Kidney (tissue), 14 donors: Measurements from ENCODE around the gene ZC3H12A. TPM values are rescaled to one million over a fixed set of nuclear protein-coding genes. Genes with fewer than 3 reads are reported as not detected.

Experiments
- DNase-seq, 5 donors: peaks; one replicate each; pipeline ENCODE4 v3.0.0-alpha.2; 2013 to 2020
- FAIRE-seq: peaks from 2 replicates; lab custom pipeline; 2012; peaks lifted over from hg19 to GRCh38; lab: Jason Lieb, UNC
- H3K27ac ChIP-seq, 2 donors: one replicate each; pipeline ENCODE4 v1.7.0; 2013; ENCODE audit warnings: low read depth in 2 of 2, low read length in 2 of 2, inconsistent platforms in 1 of 2
- H3K27me3 ChIP-seq: one replicate; pipeline ENCODE4 v1.7.1; 2013; ENCODE audit warnings: low read length, inconsistent platforms; ENCODE audit not compliant: control insufficient read depth, insufficient read depth
- H3K36me3 ChIP-seq, 3 donors: one replicate each; pipeline versions ENCODE4 v1.7.0 to v1.7.1; 2013; ENCODE audit warnings: low read length in 3 of 3, control low read depth in 1 of 3, inconsistent platforms in 1 of 3; ENCODE audit not compliant: insufficient read depth in 3 of 3, control insufficient read depth in 2 of 3
- H3K4me1 ChIP-seq, 3 donors: one replicate each; pipeline versions ENCODE4 v1.7.0 to v1.7.1; 2013; ENCODE audit warnings: low read length in 3 of 3, inconsistent platforms in 1 of 3, low read depth in 1 of 3; ENCODE audit not compliant: control insufficient read depth in 2 of 3, insufficient read depth in 2 of 3
- H3K4me3 ChIP-seq, 3 donors: one replicate each; pipeline versions ENCODE4 v1.7.0 to v1.8.1; 2013; ENCODE audit warnings: low read length in 3 of 3, control low read depth in 1 of 3, inconsistent platforms in 1 of 3
- H3K9ac ChIP-seq, 3 donors: one replicate each; pipeline versions ENCODE4 v1.7.0 to v1.7.1; 2013; ENCODE audit warnings: low read length in 3 of 3, control low read depth in 1 of 3, inconsistent platforms in 1 of 3
- H3K9me3 ChIP-seq, 3 donors: one replicate each; pipeline versions ENCODE4 v1.7.0 to v1.7.1; 2013; ENCODE audit warnings: low read length in 3 of 3, control low read depth in 1 of 3, inconsistent platforms in 1 of 3; ENCODE audit not compliant: control insufficient read depth in 2 of 3, insufficient read depth in 1 of 3
- intact Hi-C: fragments of 100-400 bp; cut with DNase I; formaldehyde crosslinking; loops from one replicate; pipeline ENCODE4 v1.11.1; 2022
- polyA plus RNA-seq: library from polyadenylated mRNA; stranded (reverse); fragments of 350-450 nt; fragmentation: Illumina TruSeq; extraction: RNeasy Lipid Tissue Mini Kit (QIAGEN cat#74804); gene quantifications from one replicate; pipeline ENCODE4 v1.2.3, GENCODE V29; 2014; ENCODE audit warnings: low read depth, low replicate concordance; ENCODE audit not compliant: insufficient read depth
- total RNA-seq: library from RNA; stranded (reverse); fragmentation: NEBNext Ultra II Directional; extraction: Animal tissue kit (Norgen Biotek cat#: 25700); gene quantifications from one replicate; pipeline ENCODE4 v1.2.1, GENCODE V29; 2021
- TF ChIP-seq, protein P1 (sequence below): IDR thresholded peaks from 3 replicates; pipeline ENCODE4 v1.5.1; 2012; ENCODE audit warnings: mild to moderate bottlenecking, moderate library complexity, borderline replicate concordance; ENCODE audit not compliant: insufficient read depth; ENCODE audit errors: extremely low read depth
- donor health status: control.
- donor health status: control.
- donor health status: control.
- donor health status: control.
- donor health status: control.
- donor health status: DM: yes; HTN: yes; CAD: no.
- donor health status: Normal renal cell carcinoma (clear cell type).

The ZC3H12A gene
- total and polyA plus RNA-seq, 2 donors from 2014 or later, result 3.8 to 21.1 TPM

DNA sequence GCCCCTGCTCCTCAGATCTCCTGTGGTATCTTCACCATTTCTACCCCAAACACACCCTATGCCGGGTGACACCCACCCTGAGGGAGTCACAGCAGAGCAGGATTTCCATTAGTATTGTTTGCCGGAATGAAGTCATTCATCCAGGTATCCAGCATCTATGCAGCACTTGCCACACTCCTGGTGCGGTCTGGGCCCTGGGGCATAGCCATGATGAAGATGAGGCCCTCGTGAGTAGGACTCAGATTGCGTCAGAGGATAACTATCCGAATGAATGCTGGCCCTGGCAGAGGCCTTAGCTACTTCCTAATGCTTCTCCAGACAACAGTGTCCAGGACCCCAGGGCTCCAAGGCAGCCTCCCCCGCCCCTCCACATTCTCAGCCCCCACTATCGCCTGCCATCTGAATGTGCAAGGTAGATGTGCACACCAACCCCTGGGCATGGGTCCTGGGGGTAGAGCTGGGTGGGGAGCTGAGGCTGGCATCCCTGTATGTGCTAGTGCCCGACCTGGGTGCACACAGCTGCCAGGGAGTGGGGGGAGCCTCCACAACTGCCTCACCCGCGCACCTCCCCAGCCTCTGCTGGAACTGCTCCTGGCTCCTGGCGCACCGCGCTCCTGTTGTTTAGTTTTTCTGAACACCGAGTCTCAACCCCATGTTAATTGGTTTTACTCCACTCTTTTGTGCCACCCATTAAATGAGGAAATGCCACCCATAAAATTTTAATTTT, 25.5 kb upstream of the ZC3H12A start:
- Histone ChIP-seq H3K4me3 (no peak overlapping the region), H3K9me3 (no peaks in the 10 kb centered on the region), H3K9ac (no peak overlapping the region), H3K27me3 (no peaks in the 10 kb centered on the region), H3K4me1 (no peaks in the 10 kb centered on the region), H3K36me3 (no peaks in the 10 kb centered on the region), H3K27ac (no peak overlapping the region)
- intact Hi-C loops, result no loop called here
- TF ChIP-seq, protein P1, sequence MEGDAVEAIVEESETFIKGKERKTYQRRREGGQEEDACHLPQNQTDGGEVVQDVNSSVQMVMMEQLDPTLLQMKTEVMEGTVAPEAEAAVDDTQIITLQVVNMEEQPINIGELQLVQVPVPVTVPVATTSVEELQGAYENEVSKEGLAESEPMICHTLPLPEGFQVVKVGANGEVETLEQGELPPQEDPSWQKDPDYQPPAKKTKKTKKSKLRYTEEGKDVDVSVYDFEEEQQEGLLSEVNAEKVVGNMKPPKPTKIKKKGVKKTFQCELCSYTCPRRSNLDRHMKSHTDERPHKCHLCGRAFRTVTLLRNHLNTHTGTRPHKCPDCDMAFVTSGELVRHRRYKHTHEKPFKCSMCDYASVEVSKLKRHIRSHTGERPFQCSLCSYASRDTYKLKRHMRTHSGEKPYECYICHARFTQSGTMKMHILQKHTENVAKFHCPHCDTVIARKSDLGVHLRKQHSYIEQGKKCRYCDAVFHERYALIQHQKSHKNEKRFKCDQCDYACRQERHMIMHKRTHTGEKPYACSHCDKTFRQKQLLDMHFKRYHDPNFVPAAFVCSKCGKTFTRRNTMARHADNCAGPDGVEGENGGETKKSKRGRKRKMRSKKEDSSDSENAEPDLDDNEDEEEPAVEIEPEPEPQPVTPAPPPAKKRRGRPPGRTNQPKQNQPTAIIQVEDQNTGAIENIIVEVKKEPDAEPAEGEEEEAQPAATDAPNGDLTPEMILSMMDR, result no peak
- DNase-seq (no peak), FAIRE-seq (no peak)

DNA sequence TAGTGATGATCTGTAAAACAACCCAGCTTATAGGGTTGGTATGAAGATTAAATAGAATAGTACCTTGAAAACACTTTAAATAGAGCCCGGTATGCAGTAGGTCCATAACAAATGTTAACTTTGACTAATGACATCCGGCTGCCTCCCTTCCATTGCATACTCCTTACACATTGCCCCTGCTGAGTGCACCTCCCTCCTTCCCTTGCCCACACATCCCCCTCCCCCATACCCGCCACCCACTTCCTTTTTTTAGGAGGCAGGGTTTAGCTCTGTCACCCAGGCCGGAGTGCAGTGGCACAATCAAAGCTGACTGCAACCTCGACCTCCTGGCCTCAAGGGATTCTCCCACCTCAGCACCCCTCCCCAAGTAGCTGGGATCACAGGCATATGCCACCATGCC, 24.4 kb upstream of the ZC3H12A start:
- Histone ChIP-seq H3K27me3 (no peaks in the 10 kb centered on the region), H3K4me3 (no peak overlapping the region), H3K36me3 (no peaks in the 10 kb centered on the region), H3K9ac (no peak overlapping the region), H3K27ac (no peak overlapping the region), H3K4me1 (peaks cover 0 to under 1% (median 0%) of the 10 kb centered on the region in 3 donors), H3K9me3 (no peaks in the 10 kb centered on the region)
- TF ChIP-seq, protein P1, result no peak
- FAIRE-seq, result no peak
- DNase-seq, result no peak
- intact Hi-C loops, result loop anchor here (10.0 kb wide), 1 partner anchor 235 kb away; no protein-coding TSS in a partner anchor

- intact Hi-C loops, result loop anchor here (10.0 kb wide), 1 partner anchor 232 kb away; no protein-coding TSS in a partner anchor
- FAIRE-seq, result no peak
- no peak for DNase-seq
- H3K9ac ChIP-seq, result no peak overlapping the region
- no peaks in the 10 kb centered on the region for H3K9me3 ChIP-seq
- peaks cover 0 to 2% (median 0%) of the 10 kb centered on the region in 3 donors for H3K4me1 ChIP-seq
- no peak overlapping the region for H3K27ac ChIP-seq
- no peak overlapping the region for H3K4me3 ChIP-seq
- no peaks in the 10 kb centered on the region for H3K36me3 ChIP-seq
- TF ChIP-seq, protein P1, result no peak
- H3K27me3 ChIP-seq, result no peaks in the 10 kb centered on the region
Measured at GRCh38 chr1:37452416-37452815, 22.0 kb upstream of the ZC3H12A start.
